ENCODE results near the gene KIAA1217.

- TF ChIP-seq POLR2A (IDR thresholded peaks at IDR 0.05) = no peak
- TF ChIP-seq CTCF (IDR thresholded peaks at IDR 0.05) = no peak
Measured at GRCh38 chr10:24467605-24468004, 258.7 kb downstream of the KIAA1217 start.
